Body of pancreas (tissue), 4 donors: ENCODE measurements around the gene NXPH1. TPM values are rescaled to one million over a fixed set of nuclear protein-coding genes. Genes with fewer than 3 reads are reported as not detected.
A peak's percentile ranks its signal among the peaks of the same experiment; 100 is the strongest.

ENCODE experiments used
- ATAC-seq: fragments of 150-250 bp; one replicate; pipeline ENCODE4 v1.9.1; 2016
- DNase-seq, 4 donors: peaks; one replicate each; pipeline ENCODE4 v3.0.0-alpha.2; 2019
- H3K27ac ChIP-seq, 4 donors: fragments of 200-600 bp; sonication (generic); 1 replicate in 3 of 4; 2 replicates in 1 of 4; pipeline versions ENCODE4 v1.5.1 to v1.6.1; 2016 to 2019; ENCODE audit warnings: mild to moderate bottlenecking in 1 of 4, mixed read lengths in 1 of 4, moderate library complexity in 1 of 4
- H3K27me3 ChIP-seq, 2 donors: fragments of 200-600 bp; sonication (generic); one replicate each; pipeline ENCODE4 v1.6.0; 2016; ENCODE audit warnings: mild to moderate bottlenecking in 1 of 2
- H3K36me3 ChIP-seq, 2 donors: fragments of 200-600 bp; sonication (generic); replicated peaks in 1 of 2; 2 replicates each; pipeline ENCODE4 v1.5.1; 2016; ENCODE audit warnings: low read depth in 2 of 2; ENCODE audit not compliant: insufficient read depth in 1 of 2
- H3K4me1 ChIP-seq: fragments of 200-600 bp; sonication (generic); one replicate; pipeline ENCODE4 v1.6.0; 2016
- H3K4me3 ChIP-seq, 2 donors: fragments of 200-600 bp; sonication (generic); 1 replicate in 1 of 2; 2 replicates in 1 of 2; pipeline ENCODE4 v1.5.1; 2016 to 2019
- H3K9me3 ChIP-seq, 3 donors: fragments of 200-600 bp; sonication (generic); 1 replicate in 2 of 3; 2 replicates in 1 of 3; pipeline ENCODE4 v1.5.1; 2016
- POLR2A ChIP-seq, 3 donors: fragments of 450-650 bp; IDR thresholded peaks; one replicate each; pipeline ENCODE4 v1.6.1; 2016; ENCODE audit warnings: antibody characterized with exemption in 3 of 3, mild to moderate bottlenecking in 2 of 3
- WGBS, 2 donors: methylation state at CpG; one replicate each; pipeline ENCODE4 v1.1.5; 2017; 5-methylcytosine and 5-hydroxymethylcytosine counted together
- intact Hi-C: fragments of 100-400 bp; cut with DNase I; formaldehyde crosslinking; loops from one replicate; pipeline ENCODE4 v1.15.1; 2023
- total RNA-seq, 2 donors: library from RNA; depleted of rRNA; stranded (reverse); fragments of >200 nt; gene quantifications; one replicate each; pipeline ENCODE4 v1.1.0, GENCODE V29; 2016
- TF ChIP-seq, protein P1 (sequence below), 7 experiments: fragments of 450-650 bp in 4 of 7; fragments of 200-600 bp in 3 of 7; sonication (generic) in 3 of 7; IDR thresholded peaks; one replicate each; pipeline ENCODE4 v1.5.1; 2016 to 2019; ENCODE audit warnings: antibody characterized with exemption in 7 of 7

Gene NXPH1
- total RNA-seq, 2 donors from 2014 or later, result not detected

DNA sequence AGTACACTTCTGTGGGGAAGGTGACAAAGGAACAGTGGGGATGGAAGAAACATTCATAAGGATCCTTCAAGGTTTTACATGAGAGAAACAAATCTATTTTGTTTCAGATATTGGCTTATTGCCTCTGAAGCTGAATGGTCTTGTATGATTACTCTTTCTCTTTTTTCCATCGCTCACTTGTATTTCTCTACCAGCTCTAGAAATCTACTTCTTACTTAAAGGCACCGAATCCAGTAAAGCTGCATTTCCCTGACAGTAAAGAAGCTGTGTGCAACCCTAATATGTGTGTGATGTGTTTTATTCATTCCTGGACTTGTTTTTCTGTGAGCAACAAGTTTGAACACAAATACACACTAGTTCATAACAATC is 45.2 kb upstream of the NXPH1 start:
- no peaks in the 10 kb centered on the region for H3K36me3 ChIP-seq

DNA sequence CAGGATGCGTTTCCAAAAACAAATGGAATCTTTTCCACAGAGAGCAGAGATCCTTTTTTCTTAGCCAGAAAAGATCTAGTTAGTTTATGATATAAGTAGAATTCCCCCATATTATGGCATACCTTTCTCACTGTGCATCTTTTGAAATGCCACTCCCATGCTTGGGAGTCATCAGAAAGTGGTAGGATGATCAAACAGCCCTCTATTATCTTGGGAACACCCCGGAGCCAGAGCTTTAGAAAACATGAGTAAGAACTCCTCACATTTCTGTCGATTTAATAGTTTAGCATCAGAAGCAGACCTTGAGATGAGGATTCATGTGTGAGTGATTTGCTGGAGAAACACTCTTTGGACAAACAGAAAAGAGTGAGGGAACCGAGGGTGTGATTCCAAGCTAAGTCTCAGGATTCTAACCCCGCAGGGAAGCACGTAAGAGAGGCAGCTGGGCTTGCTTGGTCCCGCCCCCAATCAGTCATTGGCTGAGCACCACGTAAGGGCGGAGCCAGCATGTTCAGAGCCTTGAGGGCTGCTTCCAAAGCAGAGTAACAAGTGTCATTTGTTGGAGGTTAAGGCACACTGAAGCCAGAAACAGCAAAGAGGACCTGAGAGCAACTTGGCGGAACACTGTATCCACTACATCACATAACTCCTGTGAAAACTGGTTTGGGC is 43.7 kb upstream of the NXPH1 start:
- no peak overlapping the region for H3K4me3 ChIP-seq
- TF ChIP-seq, protein P1, sequence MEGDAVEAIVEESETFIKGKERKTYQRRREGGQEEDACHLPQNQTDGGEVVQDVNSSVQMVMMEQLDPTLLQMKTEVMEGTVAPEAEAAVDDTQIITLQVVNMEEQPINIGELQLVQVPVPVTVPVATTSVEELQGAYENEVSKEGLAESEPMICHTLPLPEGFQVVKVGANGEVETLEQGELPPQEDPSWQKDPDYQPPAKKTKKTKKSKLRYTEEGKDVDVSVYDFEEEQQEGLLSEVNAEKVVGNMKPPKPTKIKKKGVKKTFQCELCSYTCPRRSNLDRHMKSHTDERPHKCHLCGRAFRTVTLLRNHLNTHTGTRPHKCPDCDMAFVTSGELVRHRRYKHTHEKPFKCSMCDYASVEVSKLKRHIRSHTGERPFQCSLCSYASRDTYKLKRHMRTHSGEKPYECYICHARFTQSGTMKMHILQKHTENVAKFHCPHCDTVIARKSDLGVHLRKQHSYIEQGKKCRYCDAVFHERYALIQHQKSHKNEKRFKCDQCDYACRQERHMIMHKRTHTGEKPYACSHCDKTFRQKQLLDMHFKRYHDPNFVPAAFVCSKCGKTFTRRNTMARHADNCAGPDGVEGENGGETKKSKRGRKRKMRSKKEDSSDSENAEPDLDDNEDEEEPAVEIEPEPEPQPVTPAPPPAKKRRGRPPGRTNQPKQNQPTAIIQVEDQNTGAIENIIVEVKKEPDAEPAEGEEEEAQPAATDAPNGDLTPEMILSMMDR (IDR thresholded peaks at IDR 0.05), result no peak
- ATAC-seq (no peak), DNase-seq (peak in 3 of 4 donors; percentile 4 to 51 (median 40))
- intact Hi-C loops, result no loop called here
- WGBS, 2 donors, result 36% methylated on average over 9 to 10 of the region's 10 CpGs
- no peaks in the 10 kb centered on the region for H3K4me1 ChIP-seq
- H3K27me3 ChIP-seq, result no peaks in the 10 kb centered on the region
- H3K9me3 ChIP-seq, result no peaks in the 10 kb centered on the region
- no peak overlapping the region for H3K27ac ChIP-seq
- no peaks in the 10 kb centered on the region for H3K36me3 ChIP-seq

More for the DNA sequence above, 45.2 kb upstream of the NXPH1 start:
- TF ChIP-seq POLR2A (IDR thresholded peaks at IDR 0.05), result no peak
- TF ChIP-seq, protein P1 (IDR thresholded peaks at IDR 0.05), result no peak
- Histone ChIP-seq H3K9me3 (no peaks in the 10 kb centered on the region), H3K27ac (no peak overlapping the region), H3K27me3 (no peaks in the 10 kb centered on the region), H3K4me1 (no peaks in the 10 kb centered on the region), H3K4me3 (no peak overlapping the region)
- 87 to 88% methylated on average over 2 of the region's 2 CpGs for WGBS, 2 donors
- DNase-seq (no peak), ATAC-seq (no peak)
- intact Hi-C loops, result no loop called here

DNA sequence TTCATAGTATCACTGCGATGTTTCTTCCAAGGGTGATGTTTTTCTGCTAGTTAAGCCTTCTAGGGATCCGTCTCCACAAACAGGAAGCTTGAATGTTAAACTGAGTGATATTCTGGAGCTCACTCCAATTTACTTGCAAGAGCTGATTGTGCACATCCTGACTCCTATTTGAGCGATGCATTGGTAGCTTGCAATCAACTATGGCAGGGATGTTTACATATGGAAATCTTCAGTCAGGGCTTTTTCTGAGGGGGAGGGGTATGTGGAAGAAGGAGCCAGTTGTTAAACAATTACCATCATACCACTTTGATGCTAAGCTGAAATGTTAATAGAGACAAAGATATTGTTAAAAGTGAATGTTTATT is 43.2 kb upstream of the NXPH1 start:
- 28 to 29% methylated on average over 3 of the region's 3 CpGs for WGBS, 2 donors
- DNase-seq (no peak), ATAC-seq (no peak)
- H3K9me3 ChIP-seq, result no peaks in the 10 kb centered on the region
- intact Hi-C loops, result no loop called here
- no peaks in the 10 kb centered on the region for H3K27me3 ChIP-seq
- H3K4me1 ChIP-seq, result no peaks in the 10 kb centered on the region
- H3K4me3 ChIP-seq, result no peak overlapping the region
- H3K27ac ChIP-seq, result no peak overlapping the region
- TF ChIP-seq POLR2A (IDR thresholded peaks at IDR 0.05), result no peak
- TF ChIP-seq, protein P1 (IDR thresholded peaks at IDR 0.05), result no peak
- H3K36me3 ChIP-seq, result no peaks in the 10 kb centered on the region

DNA sequence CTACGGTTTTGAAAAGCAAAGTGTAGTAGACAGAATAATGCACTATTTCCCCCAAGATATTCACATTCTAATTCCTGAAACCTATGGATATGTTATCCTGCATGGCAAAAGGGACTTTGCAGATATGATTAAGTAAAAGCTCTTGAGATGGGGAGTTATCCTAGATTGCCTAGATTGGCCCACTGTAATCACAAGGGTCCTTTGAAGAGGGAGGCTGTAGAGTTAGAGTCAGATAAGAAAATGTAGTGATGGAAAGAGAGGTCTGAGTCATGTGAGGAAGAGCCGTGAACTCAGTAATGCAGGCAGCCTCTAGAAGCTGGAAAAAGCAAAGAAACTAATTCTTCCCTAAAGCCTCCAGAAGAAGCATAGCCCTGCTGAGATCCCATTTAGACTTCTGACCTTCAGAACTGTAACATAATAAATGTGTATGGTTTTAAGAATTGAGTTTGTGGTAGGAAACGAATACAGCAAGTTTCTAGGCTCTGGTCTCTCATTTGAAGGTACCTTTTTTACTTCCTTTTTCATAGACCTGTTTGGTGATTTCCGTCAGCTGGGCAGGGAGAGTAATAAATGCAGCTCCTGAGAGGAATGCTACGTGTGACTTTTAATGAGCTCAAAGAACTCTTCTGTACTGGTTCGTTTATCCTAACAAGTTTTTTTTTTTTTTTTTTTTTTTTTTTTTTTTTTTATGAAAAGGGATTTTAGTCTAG is 41.9 kb upstream of the NXPH1 start:
- H3K4me3 ChIP-seq, result no peak overlapping the region
- H3K27ac ChIP-seq, result no peak overlapping the region
- no peak for ATAC-seq
- no peak for DNase-seq
- H3K9me3 ChIP-seq, result no peaks in the 10 kb centered on the region
- intact Hi-C loops, result no loop called here
- 15 to 29% methylated on average over 6 of the region's 6 CpGs for WGBS, 2 donors
- H3K27me3 ChIP-seq, result no peaks in the 10 kb centered on the region
- no peaks in the 10 kb centered on the region for H3K36me3 ChIP-seq
- H3K4me1 ChIP-seq, result no peaks in the 10 kb centered on the region
- no peak for TF ChIP-seq POLR2A (IDR thresholded peaks at IDR 0.05)
- TF ChIP-seq, protein P1 (IDR thresholded peaks at IDR 0.05), result no peak

DNA sequence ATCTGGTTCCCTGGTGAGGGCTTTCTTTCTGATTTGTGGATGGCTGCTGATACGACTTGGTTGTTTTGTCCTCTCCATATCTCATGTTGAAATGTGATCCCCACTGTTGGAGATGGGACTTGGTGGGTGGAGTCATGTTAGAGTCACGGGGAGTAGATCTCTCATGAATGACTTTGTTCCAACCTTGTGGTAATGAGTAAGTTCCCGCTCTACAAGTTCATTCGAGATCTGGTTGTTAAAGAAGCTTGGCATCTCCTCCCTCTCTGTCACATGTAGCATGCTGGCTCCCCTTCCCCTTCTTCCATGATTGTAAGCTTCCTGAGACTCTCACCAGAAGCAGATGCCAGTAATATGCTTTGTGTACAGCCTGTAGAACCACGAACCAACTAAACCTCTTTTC is 37.1 kb upstream of the NXPH1 start:
- Histone ChIP-seq H3K27me3 (no peaks in the 10 kb centered on the region), H3K4me1 (no peaks in the 10 kb centered on the region), H3K27ac (no peak overlapping the region), H3K4me3 (no peak overlapping the region), H3K9me3 (no peaks in the 10 kb centered on the region), H3K36me3 (no peaks in the 10 kb centered on the region)
- WGBS, 2 donors, result 47 to 49% methylated on average over 5 of the region's 5 CpGs
- ATAC-seq, result no peak
- intact Hi-C loops, result no loop called here
- TF ChIP-seq, protein P1 (IDR thresholded peaks at IDR 0.05), result no peak
- no peak for TF ChIP-seq POLR2A (IDR thresholded peaks at IDR 0.05)
- no peak for DNase-seq
